ENCODE measurements around the gene ZC3H7A. TPM values are rescaled to one million over a fixed set of nuclear protein-coding genes. Genes with fewer than 3 reads are reported as not detected.

Gene ZC3H7A
- polyA plus RNA-seq, 3 donors: 75.5 to 80.7 (median 77.5) TPM

GRCh38 chr16:11740567-11740966 lies 56.5 kb downstream of the ZC3H7A start:
- DNase-seq (ENCODE audit: low read depth in 3 of 3, low spot score in 2 of 3): no peak

- DNase-seq (ENCODE audit: low read depth in 3 of 3, low spot score in 2 of 3): no peak
Observed at GRCh38 chr16:11738742-11739544, 58.1 kb downstream of the ZC3H7A start.

- DNase-seq (ENCODE audit: low read depth in 3 of 3, low spot score in 2 of 3): no peak
Observed at GRCh38 chr16:11737713-11738112, 59.3 kb downstream of the ZC3H7A start.

DNA sequence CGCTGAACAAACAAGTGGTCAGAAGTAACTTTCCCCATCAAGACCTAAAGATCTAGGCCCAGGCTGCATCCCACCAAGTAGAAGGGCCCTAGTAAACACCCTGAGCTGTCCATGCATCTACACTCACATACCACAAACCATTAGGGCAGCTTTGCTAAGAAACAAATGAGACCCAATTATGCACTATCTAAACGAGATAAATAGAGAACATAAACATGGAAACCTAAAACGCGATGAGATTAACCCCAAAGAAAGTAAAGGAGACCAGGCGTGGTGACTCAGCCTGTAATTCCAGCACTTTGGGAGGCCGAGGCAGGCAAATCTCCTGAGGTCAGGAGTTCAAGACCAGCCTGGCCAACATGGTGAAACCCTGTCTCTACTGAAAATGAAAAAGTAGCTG lies 60.2 kb downstream of the ZC3H7A start:
- DNase-seq (ENCODE audit: low read depth in 3 of 3, low spot score in 2 of 3): no peak

GRCh38 chr16:11735787-11736186 lies 61.3 kb downstream of the ZC3H7A start:
- no peak for DNase-seq (ENCODE audit: low read depth in 3 of 3, low spot score in 2 of 3)

- DNase-seq (ENCODE audit: low read depth in 3 of 3, low spot score in 2 of 3): no peak
Observed at GRCh38 chr16:11734653-11735043, 62.4 kb downstream of the ZC3H7A start.

GRCh38 chr16:11734025-11734652 lies 62.9 kb downstream of the ZC3H7A start:
- DNase-seq (ENCODE audit: low read depth in 3 of 3, low spot score in 2 of 3): no peak

DNA sequence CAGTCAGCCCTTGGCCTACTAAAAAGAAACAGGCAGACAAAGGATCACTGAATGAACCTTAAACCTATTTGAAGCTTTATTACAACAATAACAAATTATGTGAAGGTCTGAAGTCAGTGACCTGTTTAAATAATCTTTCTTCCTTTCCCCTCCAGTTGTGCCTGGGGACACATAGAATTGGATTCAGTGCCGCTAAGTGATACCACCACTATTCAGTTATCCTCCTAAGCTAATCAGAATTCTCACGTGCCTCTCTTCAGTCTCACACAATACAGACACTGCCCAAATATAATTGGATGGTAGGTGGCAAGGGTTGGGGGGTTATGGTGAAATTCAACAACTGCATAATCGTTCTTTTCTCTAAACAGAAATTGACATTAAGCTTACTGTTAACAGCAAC lies 65.8 kb downstream of the ZC3H7A start:
- no peak for DNase-seq (ENCODE audit: low read depth in 3 of 3, low spot score in 2 of 3)

- DNase-seq (ENCODE audit: low read depth in 3 of 3, low spot score in 2 of 3): no peak
Observed at GRCh38 chr16:11729787-11730186, 67.3 kb downstream of the ZC3H7A start.

DNA sequence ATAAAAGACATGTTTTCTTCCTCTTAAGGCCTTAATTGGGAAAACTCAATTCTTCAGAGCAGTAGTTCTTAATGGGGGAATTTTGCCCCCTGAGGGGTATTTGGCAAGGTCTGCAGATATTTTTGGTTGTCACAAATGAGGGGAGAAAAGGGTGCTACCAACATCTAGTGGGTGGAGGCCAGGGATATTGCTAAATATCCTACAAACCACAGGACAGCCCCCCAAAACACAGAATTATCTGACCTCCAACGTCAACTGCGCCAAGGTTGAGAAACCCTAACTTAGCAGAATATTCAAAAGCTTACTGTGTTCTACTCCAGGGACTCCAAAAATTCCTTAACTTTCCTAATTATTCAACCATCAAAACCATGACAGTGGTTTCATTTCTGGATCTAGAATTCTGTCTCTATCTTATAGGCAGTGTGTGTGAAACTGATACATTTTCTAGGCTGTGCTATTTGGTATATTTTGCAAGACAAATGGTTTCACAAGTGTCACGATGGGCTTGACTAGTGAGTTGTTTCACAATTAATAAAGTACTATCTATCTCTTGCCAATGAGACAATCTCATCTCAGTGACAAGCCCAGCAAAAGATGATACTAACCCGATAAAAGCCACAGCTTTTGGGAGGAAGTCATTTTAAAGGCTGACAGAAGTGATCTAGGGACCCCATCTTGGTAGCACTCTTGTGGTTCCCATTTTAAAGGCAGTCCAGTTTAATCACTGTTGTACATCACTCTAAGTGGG lies 69.1 kb downstream of the ZC3H7A start:
- no peak for DNase-seq (ENCODE audit: low read depth in 3 of 3, low spot score in 2 of 3)

- no peak for DNase-seq (ENCODE audit: low read depth in 3 of 3, low spot score in 2 of 3)
Observed at GRCh38 chr16:11726008-11726407, 71.0 kb downstream of the ZC3H7A start.

DNA sequence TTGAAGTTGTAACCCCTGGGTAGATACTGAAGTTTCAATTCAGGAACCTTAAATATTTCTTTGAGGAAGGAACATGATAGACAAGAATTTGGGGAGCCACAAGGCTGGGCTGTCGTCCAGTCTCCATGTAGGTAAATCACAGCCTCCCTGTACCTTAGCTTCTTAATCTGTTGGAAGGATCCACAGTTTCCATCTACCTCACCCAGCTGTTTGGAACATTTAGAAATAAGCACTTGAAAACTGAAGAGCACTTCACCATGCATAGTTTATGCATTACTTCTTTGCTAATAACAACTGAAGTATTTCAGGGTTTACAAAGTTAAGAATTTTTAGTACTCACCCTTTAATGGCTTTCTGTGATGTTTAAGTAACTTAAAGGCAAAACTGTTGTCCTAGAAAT lies 71.6 kb downstream of the ZC3H7A start:
- DNase-seq (ENCODE audit: low read depth in 3 of 3, low spot score in 2 of 3): no peak

DNA sequence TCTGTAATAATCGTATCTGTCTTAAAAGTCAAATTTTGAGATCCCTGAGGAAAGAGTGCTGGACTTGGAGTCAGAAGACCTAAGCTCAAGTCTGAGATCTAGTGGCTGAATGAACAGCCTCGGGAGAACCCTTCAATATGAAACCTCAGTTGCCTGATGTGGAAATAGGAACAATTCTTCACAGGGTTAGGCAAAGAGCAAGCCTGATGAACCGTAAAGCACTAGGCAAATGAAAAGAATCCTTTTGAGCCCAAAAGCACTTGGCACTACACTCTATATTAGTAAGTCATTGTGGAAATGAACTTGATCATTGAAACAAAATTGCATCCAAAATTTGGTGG lies 74.6 kb downstream of the ZC3H7A start:
- DNase-seq (ENCODE audit: low read depth in 3 of 3, low spot score in 2 of 3): no peak

GRCh38 chr16:11721781-11722467 lies 75.1 kb downstream of the ZC3H7A start:
- no peak for DNase-seq (ENCODE audit: low read depth in 3 of 3, low spot score in 2 of 3)

DNA sequence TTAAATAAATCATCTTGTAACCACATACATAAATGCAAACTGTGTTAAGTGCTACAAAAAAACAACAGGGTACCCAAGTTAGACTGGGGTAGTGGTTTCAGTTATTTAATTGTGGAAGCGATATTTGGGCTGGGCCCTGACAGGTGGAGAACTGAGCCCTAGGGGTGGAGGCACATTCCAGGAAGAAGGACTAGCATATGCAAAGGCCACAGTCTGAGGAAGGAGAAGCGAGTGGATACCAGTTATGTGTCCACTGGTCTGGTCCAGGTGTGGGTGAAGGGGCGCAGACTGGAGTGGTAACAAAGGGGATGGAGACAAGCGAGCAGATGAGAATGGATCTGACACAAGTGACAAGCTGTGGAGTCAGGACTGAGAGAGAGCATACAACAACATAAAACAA lies 77.3 kb downstream of the ZC3H7A start:
- DNase-seq (ENCODE audit: low read depth in 3 of 3, low spot score in 2 of 3): no peak

GRCh38 chr16:11719171-11719570 lies 77.9 kb downstream of the ZC3H7A start:
- DNase-seq (ENCODE audit: low read depth in 3 of 3, low spot score in 2 of 3): no peak

GRCh38 chr16:11717811-11718210 lies 79.2 kb downstream of the ZC3H7A start:
- DNase-seq (ENCODE audit: low read depth in 3 of 3, low spot score in 2 of 3): no peak

- DNase-seq (ENCODE audit: low read depth in 3 of 3, low spot score in 2 of 3): no peak
Observed at GRCh38 chr16:11716336-11716735, 80.7 kb downstream of the ZC3H7A start.

DNA sequence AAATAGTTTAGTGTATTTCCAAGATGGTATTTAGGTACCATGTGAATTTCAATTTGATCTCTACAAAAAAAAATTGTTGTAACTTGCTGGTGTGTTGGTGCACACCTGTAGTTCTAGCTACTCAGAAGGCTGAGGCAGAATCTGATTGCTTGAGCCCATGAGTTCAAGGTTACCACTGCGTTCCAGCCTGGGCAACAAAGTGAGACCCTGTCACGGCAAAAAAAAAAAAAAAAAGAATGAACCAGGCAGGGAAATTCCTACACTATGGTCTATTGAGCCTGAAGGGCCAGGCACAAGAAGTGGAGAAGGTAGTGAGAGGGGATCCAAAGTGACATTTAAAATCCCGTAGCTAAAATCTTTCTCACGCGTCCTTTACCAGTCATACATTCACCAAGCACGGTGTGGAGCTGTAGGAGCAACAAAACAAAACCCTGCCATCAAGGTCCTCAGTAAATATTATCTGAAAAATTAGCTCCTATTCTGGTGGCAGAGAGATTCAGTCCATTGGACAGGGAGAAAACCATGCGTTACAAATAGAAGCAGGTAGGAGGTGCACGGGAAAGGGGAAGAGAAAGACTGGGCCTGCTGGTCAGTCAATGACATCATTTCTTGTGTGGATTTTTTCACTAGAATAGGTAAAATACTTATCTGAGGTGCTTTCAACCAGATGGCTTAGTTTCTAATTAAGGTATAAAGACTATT lies 81.7 kb downstream of the ZC3H7A start:
- DNase-seq (ENCODE audit: low read depth in 3 of 3, low spot score in 2 of 3): peak in 1 of 3 donors; percentile 25

DNA sequence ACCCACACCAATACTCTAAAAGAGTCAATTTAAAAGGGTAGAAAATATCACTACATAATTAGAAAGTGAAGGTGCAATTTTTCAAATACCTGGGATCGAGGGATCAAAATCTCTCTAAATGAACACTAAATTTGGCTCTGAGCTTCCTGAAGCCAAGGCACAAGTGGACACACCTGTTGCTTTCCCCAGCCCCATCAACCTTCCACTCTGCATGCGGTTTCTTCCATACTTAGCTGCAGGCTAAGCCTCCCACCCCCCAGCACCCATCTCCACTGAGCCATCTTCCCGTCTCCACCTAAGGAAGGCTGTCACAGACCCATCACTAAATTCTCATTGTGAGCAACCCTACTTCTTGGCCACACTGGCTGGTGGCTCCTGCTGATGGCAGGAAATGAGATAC lies 84.9 kb downstream of the ZC3H7A start:
- no peak for DNase-seq (ENCODE audit: low read depth in 3 of 3, low spot score in 2 of 3)

- no peak for DNase-seq (ENCODE audit: low read depth in 3 of 3, low spot score in 2 of 3)
Observed at GRCh38 chr16:11711662-11712061, 85.4 kb downstream of the ZC3H7A start.
